Measurements from ENCODE around the gene PPP1R18. TPM values are rescaled to one million over a fixed set of nuclear protein-coding genes. Genes with fewer than 3 reads are reported as not detected.

PPP1R18 gene
- total and polyA plus RNA-seq, 7 experiments from 2014 or later: 60.9 to 262 (median 92.8) TPM

- intact Hi-C loops (cut with micrococcal nuclease): loop anchor here in 1 of 2 donors (10.0 kb wide), 1 partner anchor 663 kb away; the partner anchor contains the start of genes POLR1H and PPP1R11
- Histone ChIP-seq H3K4me1 (ENCODE audit: control insufficient read depth in 2 of 2, insufficient read depth in 2 of 2, low read length in 2 of 2) (peaks cover 15 to 21% of the 10 kb centered on the region in 2 donors), H3K4me3 (ENCODE audit: low read length) (no peak overlapping the region), H3K27me3 (ENCODE audit: control insufficient read depth in 2 of 2, insufficient read depth in 2 of 2, low read length in 2 of 2) (no peaks in the 10 kb centered on the region), H3K27ac (ENCODE audit: low read depth, low read length) (peak overlapping the region; percentile 16), H3K9me3 (ENCODE audit: control insufficient read depth in 2 of 3, low read length in 3 of 3) (no peaks in the 10 kb centered on the region), H3K36me3 (ENCODE audit: control insufficient read depth in 2 of 3, insufficient read depth in 3 of 3, low read length in 3 of 3) (peaks cover 13 to 66% (median 16%) of the 10 kb centered on the region in 3 experiments)
- POLR2A ChIA-PET: interaction anchor here (0.5 to 2.1 kb wide), 14 partner anchors 10 to 411 kb away, joined by 3 to 7 read pairs (median 4); partner anchors contain the start of genes MDC1 and MRPS18B
- DNase-seq (no peak), ATAC-seq (no peak)
- Mint-ChIP-seq H3K9me3 (no peaks in the 10 kb centered on the region), H3K4me3 (peak overlapping the region in 1 of 10 donors; percentile 63), H3K4me1 (peaks cover 33 to 68% (median 51%) of the 10 kb centered on the region in 7 donors), H3K27ac (peak overlapping the region in 7 of 9 donors; percentile 28 to 81 (median 72)), H3K36me3 (peaks cover 7 to 53% (median 19%) of the 10 kb centered on the region in 5 donors), H3K27me3 (no peaks in the 10 kb centered on the region)
- CTCF ChIA-PET: interaction anchor here (0.6 to 4.5 kb wide), 10 partner anchors 10 to 398 kb away, joined by 3 to 48 read pairs (median 4); no protein-coding TSS in a partner anchor
These were observed 41.6 kb upstream of the PPP1R18 start for GRCh38 chr6:30727920-30728553.

GRCh38 chr6:30726506-30727413, 40.3 kb upstream of the PPP1R18 start:
- ChIA-PET POLR2A (interaction anchor here (0.6 to 17.4 kb wide), 10 partner anchors 9 to 239 kb away, joined by 3 to 499 read pairs (median 5); partner anchors contain the start of genes DHX16, FLOT1 and MDC1), CTCF (interaction anchor here (0.5 to 2.3 kb wide), 4 partner anchors 9 to 672 kb away, joined by 3 to 6 read pairs (median 4); no protein-coding TSS in a partner anchor)
- Histone ChIP-seq H3K4me3 (ENCODE audit: low read length) (no peak overlapping the region), H3K4me1 (ENCODE audit: control insufficient read depth in 2 of 2, insufficient read depth in 2 of 2, low read length in 2 of 2) (peaks cover 26 to 33% of the 10 kb centered on the region in 2 donors), H3K27me3 (ENCODE audit: control insufficient read depth in 2 of 2, insufficient read depth in 2 of 2, low read length in 2 of 2) (no peaks in the 10 kb centered on the region), H3K27ac (ENCODE audit: low read depth, low read length) (peak overlapping the region; percentile 53), H3K9me3 (ENCODE audit: control insufficient read depth in 2 of 3, low read length in 3 of 3) (no peaks in the 10 kb centered on the region), H3K36me3 (ENCODE audit: control insufficient read depth in 2 of 3, insufficient read depth in 3 of 3, low read length in 3 of 3) (peaks cover 17 to 66% (median 19%) of the 10 kb centered on the region in 3 experiments)
- Mint-ChIP-seq H3K27ac (peak overlapping the region in 8 of 9 donors; percentile 33 to 77 (median 62)), H3K4me1 (peaks cover 43 to 64% (median 56%) of the 10 kb centered on the region in 7 donors), H3K4me3 (no peak overlapping the region), H3K36me3 (peaks cover 7 to 56% (median 14%) of the 10 kb centered on the region in 5 donors), H3K27me3 (no peaks in the 10 kb centered on the region), H3K9me3 (no peaks in the 10 kb centered on the region)
- DNase-seq (no peak), ATAC-seq (no peak)
- intact Hi-C loops (cut with micrococcal nuclease): loop anchor here in 1 of 2 donors (10.0 kb wide), 1 partner anchor 662 kb away; the partner anchor contains the start of genes POLR1H and PPP1R11

- Histone ChIP-seq H3K27me3 (ENCODE audit: control insufficient read depth in 2 of 2, insufficient read depth in 2 of 2, low read length in 2 of 2) (no peaks in the 10 kb centered on the region), H3K27ac (ENCODE audit: low read depth, low read length) (no peak overlapping the region), H3K36me3 (ENCODE audit: control insufficient read depth in 2 of 3, insufficient read depth in 3 of 3, low read length in 3 of 3) (peaks cover 17 to 66% (median 19%) of the 10 kb centered on the region in 3 experiments), H3K4me3 (ENCODE audit: low read length) (no peak overlapping the region), H3K4me1 (ENCODE audit: control insufficient read depth in 2 of 2, insufficient read depth in 2 of 2, low read length in 2 of 2) (peaks cover 24 to 31% of the 10 kb centered on the region in 2 donors), H3K9me3 (ENCODE audit: control insufficient read depth in 2 of 3, low read length in 3 of 3) (no peaks in the 10 kb centered on the region)
- ATAC-seq (no peak), DNase-seq (no peak)
- Mint-ChIP-seq H3K36me3 (peaks cover 7 to 58% (median 16%) of the 10 kb centered on the region in 5 donors), H3K9me3 (peaks cover 0 to 4% (median 0%) of the 10 kb centered on the region in 11 donors), H3K4me1 (peaks cover 40 to 57% (median 51%) of the 10 kb centered on the region in 7 donors), H3K4me3 (no peak overlapping the region), H3K27me3 (no peaks in the 10 kb centered on the region), H3K27ac (peak overlapping the region in 8 of 9 donors; percentile 34 to 87 (median 70))
- POLR2A ChIA-PET: interaction anchor here (1.0 to 17.4 kb wide), 5 partner anchors 10 to 238 kb away, joined by 4 to 499 read pairs (median 6); partner anchors contain the start of genes DHX16 and FLOT1
- CTCF ChIA-PET: interaction anchor here (2.3 kb wide), 1 partner anchor 47 kb away, joined by 6 read pairs; no protein-coding TSS in a partner anchor
- intact Hi-C loops (cut with micrococcal nuclease): loop anchor here in 1 of 2 donors (10.0 kb wide), 1 partner anchor 661 kb away; the partner anchor contains the start of genes POLR1H and PPP1R11
These were observed 39.5 kb upstream of the PPP1R18 start for GRCh38 chr6:30725713-30726505.

- H3K4me3 ChIP-seq (ENCODE audit: low read length): no peak overlapping the region
- DNase-seq (no peak), ATAC-seq (no peak)
- Mint-ChIP-seq H3K9me3 (peaks cover 0 to 7% (median 0%) of the 10 kb centered on the region in 11 donors), H3K4me3 (peak overlapping the region in 2 of 10 donors; percentile 10 to 46), H3K27me3 (no peaks in the 10 kb centered on the region), H3K36me3 (peaks cover 7 to 56% (median 17%) of the 10 kb centered on the region in 5 donors), H3K27ac (peak overlapping the region in 8 of 9 donors; percentile 3 to 87 (median 66)), H3K4me1 (peaks cover 32 to 49% (median 43%) of the 10 kb centered on the region in 7 donors)
- CTCF ChIA-PET: interaction anchor here (1.5 to 10.2 kb wide), 3 partner anchors 43 to 186 kb away, joined by 3 to 304 read pairs (median 6); no protein-coding TSS in a partner anchor
- H3K27ac ChIP-seq (ENCODE audit: low read depth, low read length): peak overlapping the region; percentile 32
- H3K36me3 ChIP-seq (ENCODE audit: control insufficient read depth in 2 of 3, insufficient read depth in 3 of 3, low read length in 3 of 3): peaks cover 17 to 62% (median 19%) of the 10 kb centered on the region in 3 experiments
- POLR2A ChIA-PET: interaction anchor here (1.0 to 17.4 kb wide), 2 partner anchors 36 to 47 kb away, joined by 4 to 499 read pairs; partner anchors contain the start of gene DHX16
- H3K27me3 ChIP-seq (ENCODE audit: control insufficient read depth in 2 of 2, insufficient read depth in 2 of 2, low read length in 2 of 2): no peaks in the 10 kb centered on the region
- H3K4me1 ChIP-seq (ENCODE audit: control insufficient read depth in 2 of 2, insufficient read depth in 2 of 2, low read length in 2 of 2): peaks cover 16 to 23% of the 10 kb centered on the region in 2 donors
- intact Hi-C loops (cut with micrococcal nuclease): loop anchor here in 1 of 2 donors (5.0 to 10.0 kb wide), 2 partner anchors 152 to 660 kb away; partner anchors contain the start of genes POLR1H and PPP1R11
- H3K9me3 ChIP-seq (ENCODE audit: control insufficient read depth in 2 of 3, low read length in 3 of 3): no peaks in the 10 kb centered on the region
These were observed 38.6 kb upstream of the PPP1R18 start for GRCh38 chr6:30724906-30725667.
